AG04449 (cell line): ENCODE measurements around the gene RIMKLA.

Experiments
- CTCF ChIA-PET: fragments of 350-600 bp; formaldehyde crosslinking; extraction: SDS; loops from one replicate; lab custom pipeline; 2021; ENCODE audit warnings: antibody characterized with exemption; lab: Yijun Ruan, JAX
- POLR2A ChIA-PET: fragments of 400-600, 350-600 bp; formaldehyde crosslinking; extraction: SDS; loops from one replicate; lab custom pipeline; 2020; ENCODE audit warnings: antibody characterized with exemption, inconsistent platforms; lab: Yijun Ruan, JAX
- DNase-seq: peaks from one replicate; pipeline ENCODE4 v3.0.0-alpha.2; 2010; ENCODE audit warnings: low read depth, low spot score
- H3K4me3 ChIP-seq: 2 replicates; pipeline ENCODE4 v1.5.1; 2011; ENCODE audit warnings: low read depth, mild to moderate bottlenecking, control low read depth, low read length
- CTCF ChIP-seq: IDR thresholded peaks from one replicate; pipeline ENCODE4 v1.5.1; 2011; ENCODE audit warnings: mild to moderate bottlenecking, moderate library complexity, low read length, control low read depth, inconsistent platforms; ENCODE audit not compliant: insufficient read depth; ENCODE audit errors: missing control alignments

Gene RIMKLA

GRCh38 chr1:42414551-42415496 is 34.2 kb downstream of the RIMKLA start:
- no peak for DNase-seq
- CTCF ChIA-PET: no interaction called here
- no peak overlapping the region for H3K4me3 ChIP-seq
- TF ChIP-seq CTCF: no peak
- POLR2A ChIA-PET: interaction anchor here (0.8 kb wide), 1 partner anchor 25 kb away, joined by 5 read pairs; no protein-coding TSS in a partner anchor

DNA sequence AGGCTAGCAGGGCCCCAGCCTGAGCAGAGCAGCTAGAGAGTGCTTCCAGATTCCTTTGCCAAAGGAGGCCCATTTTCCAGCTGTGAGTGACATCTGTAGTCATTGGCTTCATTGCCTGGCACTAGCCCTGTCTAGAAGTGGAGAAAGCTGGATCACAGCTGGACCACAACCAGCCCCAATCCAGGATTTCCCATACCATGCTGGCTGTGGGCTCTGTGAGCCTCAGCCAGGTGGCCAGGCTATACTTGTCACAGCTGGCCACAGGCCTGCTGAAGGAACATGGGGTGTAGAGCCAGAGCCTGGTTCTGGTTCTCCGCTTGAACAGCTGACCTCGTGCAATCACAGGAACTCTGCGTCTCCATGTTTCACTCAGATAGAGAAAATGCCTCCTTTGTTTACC is 36.6 kb downstream of the RIMKLA start:
- ChIA-PET POLR2A (no interaction called here), CTCF (interaction anchor here (1.0 kb wide), 1 partner anchor 243 kb away, joined by 3 read pairs; no protein-coding TSS in a partner anchor)
- H3K4me3 ChIP-seq: no peak overlapping the region
- TF ChIP-seq CTCF: no peak
- no peak for DNase-seq

GRCh38 chr1:42418516-42418915 is 37.9 kb downstream of the RIMKLA start:
- DNase-seq: no peak
- ChIA-PET POLR2A (no interaction called here), CTCF (no interaction called here)
- no peak overlapping the region for H3K4me3 ChIP-seq
- no peak for TF ChIP-seq CTCF

- TF ChIP-seq CTCF: no peak
- CTCF ChIA-PET: no interaction called here
- H3K4me3 ChIP-seq: no peak overlapping the region
- no peak for DNase-seq
- POLR2A ChIA-PET: interaction anchor here (0.7 kb wide), 1 partner anchor 634 kb away, joined by 3 read pairs; no protein-coding TSS in a partner anchor
Measured at GRCh38 chr1:42419126-42419821, 38.7 kb downstream of the RIMKLA start.

GRCh38 chr1:42420121-42420520 is 39.5 kb downstream of the RIMKLA start:
- no peak overlapping the region for H3K4me3 ChIP-seq
- ChIA-PET CTCF (no interaction called here), POLR2A (interaction anchor here (0.7 kb wide), 1 partner anchor 633 kb away, joined by 3 read pairs; no protein-coding TSS in a partner anchor)
- no peak for TF ChIP-seq CTCF
- no peak for DNase-seq
